ENCODE results near the gene BRWD1.

Gene BRWD1

GRCh38 chr21:39217356-39218081 is 95.9 kb downstream of the BRWD1 start:
- DNase-seq (ENCODE audit: low spot score): no peak
- in situ Hi-C loops (cut with MboI; ENCODE audit: low pct_unique_long_range_greater_than_20kb, low sequenced_read_pairs, unreplicated experiment): no loop called here

GRCh38 chr21:39216290-39216689 is 97.1 kb downstream of the BRWD1 start:
- TF ChIP-seq CTCF (IDR thresholded peaks at IDR 0.05; ENCODE audit: extremely low read depth, insufficient read depth, missing control alignments): no peak
- in situ Hi-C loops (cut with MboI; ENCODE audit: low pct_unique_long_range_greater_than_20kb, low sequenced_read_pairs, unreplicated experiment): no loop called here
- DNase-seq (ENCODE audit: low spot score): no peak

More at GRCh38 chr21:39217356-39218081, 95.9 kb downstream of the BRWD1 start:
- no peak for TF ChIP-seq CTCF (IDR thresholded peaks at IDR 0.05; ENCODE audit: extremely low read depth, insufficient read depth, missing control alignments)

- in situ Hi-C loops (cut with MboI; ENCODE audit: low pct_unique_long_range_greater_than_20kb, low sequenced_read_pairs, unreplicated experiment): no loop called here
- no peak for TF ChIP-seq CTCF (IDR thresholded peaks at IDR 0.05; ENCODE audit: extremely low read depth, insufficient read depth, missing control alignments)
- no peak for DNase-seq (ENCODE audit: low spot score)
These were observed 98.4 kb downstream of the BRWD1 start for GRCh38 chr21:39215078-39215477.

- in situ Hi-C loops (cut with MboI; ENCODE audit: low pct_unique_long_range_greater_than_20kb, low sequenced_read_pairs, unreplicated experiment): no loop called here
- TF ChIP-seq CTCF (IDR thresholded peaks at IDR 0.05; ENCODE audit: extremely low read depth, insufficient read depth, missing control alignments): no peak
- no peak for DNase-seq (ENCODE audit: low spot score)
These were observed 104.1 kb downstream of the BRWD1 start for GRCh38 chr21:39209334-39209688.

GRCh38 chr21:39208624-39209333 is 104.7 kb downstream of the BRWD1 start:
- no peak for TF ChIP-seq CTCF (IDR thresholded peaks at IDR 0.05; ENCODE audit: extremely low read depth, insufficient read depth, missing control alignments)
- in situ Hi-C loops (cut with MboI; ENCODE audit: low pct_unique_long_range_greater_than_20kb, low sequenced_read_pairs, unreplicated experiment): no loop called here
- DNase-seq (ENCODE audit: low spot score): no peak

- in situ Hi-C loops (cut with MboI; ENCODE audit: low pct_unique_long_range_greater_than_20kb, low sequenced_read_pairs, unreplicated experiment): no loop called here
These were observed 109.3 kb downstream of the BRWD1 start for GRCh38 chr21:39204134-39204533.

More at GRCh38 chr21:39204134-39204533, 109.3 kb downstream of the BRWD1 start:
- no peak for TF ChIP-seq CTCF (IDR thresholded peaks at IDR 0.05; ENCODE audit: extremely low read depth, insufficient read depth, missing control alignments)
- no peak for DNase-seq (ENCODE audit: low spot score)
